ENCODE results near the gene IL23A. TPM values are rescaled to one million over a fixed set of nuclear protein-coding genes. Genes with fewer than 3 reads are reported as not detected.

The IL23A gene, protein sequence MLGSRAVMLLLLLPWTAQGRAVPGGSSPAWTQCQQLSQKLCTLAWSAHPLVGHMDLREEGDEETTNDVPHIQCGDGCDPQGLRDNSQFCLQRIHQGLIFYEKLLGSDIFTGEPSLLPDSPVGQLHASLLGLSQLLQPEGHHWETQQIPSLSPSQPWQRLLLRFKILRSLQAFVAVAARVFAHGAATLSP
- 1 to 10 TPM; 3.5 to 3.7 TPM for total RNA-seq

DNA sequence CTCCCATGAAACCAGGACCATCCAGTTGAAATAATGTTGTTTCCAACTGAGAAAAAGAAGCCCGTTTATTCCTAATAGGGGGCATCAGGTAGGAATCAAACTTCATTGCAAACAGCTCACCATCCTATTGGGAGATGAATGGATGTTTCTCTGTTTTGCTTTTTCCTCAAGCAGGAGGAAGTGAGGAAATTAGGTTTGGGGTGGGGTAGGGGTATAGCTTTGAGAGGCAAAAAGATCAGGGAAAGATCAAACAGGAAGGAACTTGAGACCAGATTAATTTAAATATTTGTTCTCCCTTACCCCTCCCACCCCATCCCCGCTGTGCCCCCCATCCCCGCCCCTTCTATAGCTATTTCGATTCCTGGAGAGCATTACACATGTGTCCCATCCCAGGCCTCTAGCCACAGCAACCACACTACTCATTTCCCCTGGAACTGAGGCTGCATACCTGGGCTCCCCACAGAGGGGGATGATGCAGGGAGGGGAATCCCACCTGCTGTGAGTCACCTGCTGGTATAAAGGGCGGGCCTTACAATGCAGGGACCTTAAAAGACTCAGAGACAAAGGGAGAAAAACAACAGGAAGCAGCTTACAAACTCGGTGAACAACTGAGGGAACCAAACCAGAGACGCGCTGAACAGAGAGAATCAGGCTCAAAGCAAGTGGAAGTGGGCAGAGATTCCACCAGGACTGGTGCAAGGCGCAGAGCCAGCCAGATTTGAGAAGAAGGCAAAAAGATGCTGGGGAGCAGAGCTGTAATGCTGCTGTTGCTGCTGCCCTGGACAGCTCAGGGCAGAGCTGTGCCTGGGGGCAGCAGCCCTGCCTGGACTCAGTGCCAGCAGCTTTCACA is at the start of gene IL23A:
TSS of gene IL23A (plus strand) at position 577 of the 850 bp plus-strand sequence. CDS start at position 738, 161 bp downstream.
- H3K4me1 Mint-ChIP-seq (ENCODE audit: low read depth) = peaks cover 42% of the 10 kb centered on the region
- POLR2A ChIA-PET = interaction anchor here (0.6 to 3.0 kb wide), 16 partner anchors 8 to 510 kb away, joined by 3 to 60 read pairs (median 4); partner anchors contain the start of genes CNPY2, COQ10A, ESYT1 and PA2G4

DNA sequence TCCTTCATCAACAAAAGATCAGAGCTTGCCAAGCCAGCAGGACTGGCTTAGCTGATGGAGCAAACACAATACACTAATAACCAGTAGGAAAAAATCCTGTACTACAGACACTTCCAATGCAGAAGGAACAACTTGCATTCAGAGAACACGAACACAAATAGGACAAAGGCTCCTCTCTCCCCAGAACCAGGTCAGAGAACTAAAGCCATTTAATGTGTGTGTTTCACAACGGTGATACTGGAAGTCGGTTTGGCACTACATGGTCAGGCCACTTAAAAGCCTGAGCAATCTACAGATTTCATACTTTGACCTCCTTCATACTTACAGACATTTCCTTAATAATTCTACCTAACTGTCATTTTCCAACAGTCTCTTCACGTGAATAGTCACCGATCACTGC is 44.9 kb upstream of the IL23A start:
- Mint-ChIP-seq H3K4me1 (ENCODE audit: low read depth) (peaks cover 50% of the 10 kb centered on the region), H3K4me3 (no peak overlapping the region), H3K27ac (no peak overlapping the region), H3K27me3 (ENCODE audit: low read depth) (no peaks in the 10 kb centered on the region), H3K36me3 (ENCODE audit: low read depth) (peaks cover 50% of the 10 kb centered on the region), H3K9me3 (ENCODE audit: insufficient read depth) (no peaks in the 10 kb centered on the region)
- POLR2A ChIA-PET = no interaction called here
- DNase-seq = no peak
- ATAC-seq = no peak
- CTCF ChIA-PET = no interaction called here

More for the DNA sequence above, at the start of gene IL23A:
- ATAC-seq (peak; percentile 54), DNase-seq (peak; percentile 78)
- Mint-ChIP-seq H3K9me3 (ENCODE audit: insufficient read depth) (no peaks in the 10 kb centered on the region), H3K27ac (peak within 1 kb of the TSS; percentile 99), H3K36me3 (ENCODE audit: low read depth) (peaks cover 33% of the 10 kb centered on the region), H3K27me3 (ENCODE audit: low read depth) (no peaks in the 10 kb centered on the region), H3K4me3 (peak within 1 kb of the TSS; percentile 75)
- CTCF ChIA-PET = interaction anchor here (1.1 to 3.9 kb wide), 8 partner anchors 9 to 146 kb away, joined by 3 to 26 read pairs (median 8); partner anchors contain the start of genes CNPY2, RNF41 and STAT2

- DNase-seq (no peak), ATAC-seq (no peak)
- peaks cover 44% of the 10 kb centered on the region for H3K36me3 Mint-ChIP-seq (ENCODE audit: low read depth)
- H3K4me3 Mint-ChIP-seq = no peak overlapping the region
- peaks cover 52% of the 10 kb centered on the region for H3K4me1 Mint-ChIP-seq (ENCODE audit: low read depth)
- H3K27me3 Mint-ChIP-seq (ENCODE audit: low read depth) = no peaks in the 10 kb centered on the region
- H3K9me3 Mint-ChIP-seq (ENCODE audit: insufficient read depth) = no peaks in the 10 kb centered on the region
- CTCF ChIA-PET = interaction anchor here (0.8 to 1.7 kb wide), 3 partner anchors 25 to 38 kb away, joined by 3 to 6 read pairs (median 4); partner anchors contain the start of gene ANKRD52
- POLR2A ChIA-PET = interaction anchor here (0.7 kb wide), 1 partner anchor 20 kb away, joined by 3 read pairs; the partner anchor contains the start of gene CNPY2
- H3K27ac Mint-ChIP-seq = no peak overlapping the region
Measured at GRCh38 chr12:56296295-56296694, 42.4 kb upstream of the IL23A start.

DNA sequence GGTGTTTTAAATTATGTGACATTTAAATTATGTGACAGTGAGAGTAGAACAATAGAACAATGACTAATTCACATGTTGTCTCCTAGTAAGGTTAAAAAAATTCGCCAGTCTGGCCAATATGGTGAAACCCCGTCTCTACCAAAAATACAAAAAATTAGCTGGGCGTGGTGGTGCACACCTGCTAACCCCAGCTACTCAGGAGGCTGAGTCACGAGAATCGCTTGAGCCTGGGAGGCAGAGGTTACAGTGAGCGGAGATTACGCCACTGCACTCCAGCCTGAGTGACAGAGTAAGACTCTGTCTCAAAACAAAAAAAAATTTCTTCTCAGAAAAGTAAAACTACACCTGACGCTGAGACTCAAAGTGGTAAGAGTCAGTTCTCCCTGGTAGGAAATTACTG is 41.3 kb upstream of the IL23A start:
- POLR2A ChIA-PET = interaction anchor here (0.8 to 1.2 kb wide), 2 partner anchors 18 to 75 kb away, joined by 3 read pairs; partner anchors contain the start of genes CNPY2 and RNF41

GRCh38 chr12:56298828-56299227 is 39.9 kb upstream of the IL23A start:
- Mint-ChIP-seq H3K9me3 (ENCODE audit: insufficient read depth) (no peaks in the 10 kb centered on the region), H3K27ac (peak overlapping the region; percentile 91), H3K4me1 (ENCODE audit: low read depth) (peaks cover 52% of the 10 kb centered on the region), H3K27me3 (ENCODE audit: low read depth) (no peaks in the 10 kb centered on the region), H3K36me3 (ENCODE audit: low read depth) (peaks cover 47% of the 10 kb centered on the region), H3K4me3 (peak overlapping the region; percentile 97)
- ATAC-seq (no peak), DNase-seq (peak; percentile 25)
- CTCF ChIA-PET = interaction anchor here (0.5 to 3.0 kb wide), 12 partner anchors 7 to 329 kb away, joined by 3 to 14 read pairs (median 4); partner anchors contain the start of genes ANKRD52, CNPY2, RNF41 and SPRYD4
- POLR2A ChIA-PET = interaction anchor here (0.6 to 1.4 kb wide), 6 partner anchors 10 to 330 kb away, joined by 3 to 5 read pairs (median 3); partner anchors contain the start of genes SMARCC2 and TIMELESS

More for the DNA sequence above, 41.3 kb upstream of the IL23A start:
- Mint-ChIP-seq H3K27me3 (ENCODE audit: low read depth) (no peaks in the 10 kb centered on the region), H3K4me3 (peak overlapping the region; percentile 22), H3K9me3 (ENCODE audit: insufficient read depth) (no peaks in the 10 kb centered on the region), H3K27ac (no peak overlapping the region), H3K4me1 (ENCODE audit: low read depth) (peaks cover 56% of the 10 kb centered on the region), H3K36me3 (ENCODE audit: low read depth) (peaks cover 51% of the 10 kb centered on the region)
- CTCF ChIA-PET = interaction anchor here (1.0 to 3.0 kb wide), 7 partner anchors 18 to 178 kb away, joined by 4 to 14 read pairs (median 6); partner anchors contain the start of genes ANKRD52, CNPY2, COQ10A and ZC3H10
- no peak for ATAC-seq
- no peak for DNase-seq

- H3K27me3 Mint-ChIP-seq (ENCODE audit: low read depth) = no peaks in the 10 kb centered on the region
Measured at GRCh38 chr12:56299308-56299852, 39.3 kb upstream of the IL23A start.

GRCh38 chr12:56299853-56300643 is 38.6 kb upstream of the IL23A start, which contains the start of gene CS:
Gene CS (minus strand): TSS chr12:56300330. CDS start chr12:56300201, 129 bp downstream.
- peak; percentile 97 for ATAC-seq
- POLR2A ChIA-PET = interaction anchor here (0.7 to 1.4 kb wide), 6 partner anchors 58 to 149 kb away, joined by 3 to 5 read pairs (median 3); partner anchors contain the start of genes MYL6 and TIMELESS
- peaks cover 52% of the 10 kb centered on the region for H3K4me1 Mint-ChIP-seq (ENCODE audit: low read depth)

More at GRCh38 chr12:56299308-56299852, 39.3 kb upstream of the IL23A start:
- H3K9me3 Mint-ChIP-seq (ENCODE audit: insufficient read depth) = no peaks in the 10 kb centered on the region
- POLR2A ChIA-PET = interaction anchor here (0.7 to 1.4 kb wide), 5 partner anchors 59 to 329 kb away, joined by 3 to 5 read pairs (median 3); partner anchors contain the start of gene TIMELESS
- ATAC-seq = peak; percentile 12
- H3K4me1 Mint-ChIP-seq (ENCODE audit: low read depth) = peaks cover 52% of the 10 kb centered on the region
- H3K27ac Mint-ChIP-seq = peak overlapping the region; percentile 91
- H3K36me3 Mint-ChIP-seq (ENCODE audit: low read depth) = peaks cover 44% of the 10 kb centered on the region
- CTCF ChIA-PET = interaction anchor here (0.8 to 3.0 kb wide), 11 partner anchors 8 to 329 kb away, joined by 3 to 14 read pairs (median 4); partner anchors contain the start of genes ANKRD52, CNPY2, RNF41 and SPRYD4
- H3K4me3 Mint-ChIP-seq = peak overlapping the region; percentile 97
- peak; percentile 53 for DNase-seq

DNA sequence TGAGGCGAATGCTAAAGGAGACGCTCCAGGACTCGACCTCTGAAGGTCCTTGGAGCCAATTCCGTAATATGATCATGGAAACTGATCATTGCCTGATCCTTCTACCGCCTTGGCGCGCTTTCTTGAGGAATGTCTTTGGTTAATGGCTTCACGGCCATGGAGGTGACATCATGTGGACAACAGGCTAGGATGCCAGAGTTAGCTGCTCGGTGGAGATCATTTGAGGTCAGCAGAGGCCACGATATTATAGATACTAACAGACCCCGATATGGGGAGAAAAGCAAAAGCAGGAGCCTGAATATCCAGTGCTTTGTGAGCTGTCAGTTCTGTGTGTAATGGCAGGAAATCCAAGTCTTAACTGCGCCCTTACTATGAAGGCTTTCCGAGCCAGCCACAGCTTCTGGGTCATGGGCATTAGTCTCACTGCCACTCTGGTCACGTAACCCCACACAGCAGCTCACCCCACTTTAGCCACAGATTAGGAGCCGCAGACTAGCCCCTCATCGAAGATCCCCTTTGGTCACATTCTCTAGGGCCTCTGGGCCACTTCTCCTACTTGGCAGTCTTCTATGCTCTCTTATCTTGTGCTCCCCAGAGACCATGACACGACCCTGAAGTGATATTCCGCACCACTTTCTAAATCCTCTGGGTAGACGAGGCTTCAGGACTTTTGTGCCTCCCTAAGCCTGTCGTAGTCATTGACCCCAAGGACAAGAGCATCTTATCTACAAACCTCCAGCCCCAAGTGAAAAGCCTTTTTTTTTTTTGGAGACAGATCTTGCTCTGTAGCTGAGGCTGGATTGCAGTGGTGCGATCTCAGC is 37.8 kb upstream of the IL23A start:
- Mint-ChIP-seq H3K27ac (peak overlapping the region; percentile 91), H3K36me3 (ENCODE audit: low read depth) (peaks cover 45% of the 10 kb centered on the region), H3K4me1 (ENCODE audit: low read depth) (peaks cover 52% of the 10 kb centered on the region), H3K4me3 (peak overlapping the region; percentile 97), H3K27me3 (ENCODE audit: low read depth) (no peaks in the 10 kb centered on the region), H3K9me3 (ENCODE audit: insufficient read depth) (no peaks in the 10 kb centered on the region)
- DNase-seq = no peak
- ChIA-PET CTCF (interaction anchor here (0.7 to 1.7 kb wide), 4 partner anchors 8 to 182 kb away, joined by 3 to 4 read pairs (median 3); partner anchors contain the start of gene ZC3H10), POLR2A (interaction anchor here (0.7 to 1.1 kb wide), 3 partner anchors 17 to 142 kb away, joined by 3 read pairs; partner anchors contain the start of gene MYL6)
- no peak for ATAC-seq

More at GRCh38 chr12:56299853-56300643, 38.6 kb upstream of the IL23A start, which contains the start of gene CS:
- Mint-ChIP-seq H3K9me3 (ENCODE audit: insufficient read depth) (no peaks in the 10 kb centered on the region), H3K27ac (peak within 1 kb of the TSS; percentile 91), H3K27me3 (ENCODE audit: low read depth) (no peaks in the 10 kb centered on the region), H3K4me3 (peak within 1 kb of the TSS; percentile 97), H3K36me3 (ENCODE audit: low read depth) (peaks cover 45% of the 10 kb centered on the region)
- CTCF ChIA-PET = interaction anchor here (0.9 to 3.0 kb wide), 8 partner anchors 9 to 181 kb away, joined by 3 to 14 read pairs (median 4); partner anchors contain the start of genes ANKRD52, CNPY2, RNF41 and ZC3H10
- DNase-seq = peak; percentile 99

GRCh38 chr12:56304276-56304675 is 34.4 kb upstream of the IL23A start:
- POLR2A ChIA-PET = no interaction called here
- no peak for ATAC-seq
- CTCF ChIA-PET = interaction anchor here (0.9 to 2.2 kb wide), 2 partner anchors 10 to 115 kb away, joined by 4 to 5 read pairs; partner anchors contain the start of gene SMARCC2
- peaks cover 25% of the 10 kb centered on the region for H3K36me3 Mint-ChIP-seq (ENCODE audit: low read depth)
- H3K9me3 Mint-ChIP-seq (ENCODE audit: insufficient read depth) = no peaks in the 10 kb centered on the region
- H3K27ac Mint-ChIP-seq = no peak overlapping the region
- H3K27me3 Mint-ChIP-seq (ENCODE audit: low read depth) = no peaks in the 10 kb centered on the region
- no peak overlapping the region for H3K4me3 Mint-ChIP-seq
- no peak for DNase-seq
- peaks cover 22% of the 10 kb centered on the region for H3K4me1 Mint-ChIP-seq (ENCODE audit: low read depth)

Measured in activated CD8-positive, alpha-beta T cell treated with anti-CD3 and anti-CD28 coated beads, Interleukin-2, amount 10 ng/mL, durations not matched to agents 7 days and 5 days (primary cell).